Head of caudate nucleus (tissue), 42 donors: Measurements from ENCODE around the gene MIOS.
A peak's percentile ranks its signal among the peaks of the same experiment; 100 is the strongest.
"Not testable (repeated sequence)": the region's sequence is repeated elsewhere in the genome, so short reads cannot be mapped to it uniquely, and the experiment has no call there.

Source experiments
- DNase-seq, 42 donors: peaks; one replicate each; pipeline versions ENCODE4 v3.0.0 to v3.0.0-alpha.2; 2020 to 2021; ENCODE audit warnings: mixed read lengths in 7 of 42
- intact Hi-C: fragments of 100-400 bp; cut with DNase I; formaldehyde crosslinking; loops from one replicate; pipeline ENCODE4 v1.15.0; 2022

MIOS gene

GRCh38 chr7:7552199-7552598 lies 14.5 kb upstream of the MIOS start:
- DNase-seq: no peak
- intact Hi-C loops: no loop called here

DNA sequence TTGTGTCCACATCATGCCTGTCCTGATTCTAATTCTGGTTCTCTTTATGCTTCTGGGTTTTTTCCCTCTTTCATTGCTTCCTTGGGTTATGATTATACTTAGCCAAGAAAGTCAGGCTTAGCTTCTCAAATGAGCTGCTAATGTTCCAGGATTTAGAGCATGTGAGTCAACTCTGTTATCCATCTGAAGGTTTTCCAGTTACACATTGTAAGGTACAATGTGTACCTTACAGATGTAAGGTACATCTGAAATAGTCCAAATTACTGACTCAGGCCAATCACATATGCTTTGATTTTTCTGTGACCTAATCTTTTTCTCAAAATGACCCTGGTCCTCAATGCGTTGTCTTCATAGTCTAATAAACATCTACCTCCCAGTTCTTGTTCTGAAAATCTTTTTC lies 13.3 kb upstream of the MIOS start:
- intact Hi-C loops: no loop called here
- no peak for DNase-seq

DNA sequence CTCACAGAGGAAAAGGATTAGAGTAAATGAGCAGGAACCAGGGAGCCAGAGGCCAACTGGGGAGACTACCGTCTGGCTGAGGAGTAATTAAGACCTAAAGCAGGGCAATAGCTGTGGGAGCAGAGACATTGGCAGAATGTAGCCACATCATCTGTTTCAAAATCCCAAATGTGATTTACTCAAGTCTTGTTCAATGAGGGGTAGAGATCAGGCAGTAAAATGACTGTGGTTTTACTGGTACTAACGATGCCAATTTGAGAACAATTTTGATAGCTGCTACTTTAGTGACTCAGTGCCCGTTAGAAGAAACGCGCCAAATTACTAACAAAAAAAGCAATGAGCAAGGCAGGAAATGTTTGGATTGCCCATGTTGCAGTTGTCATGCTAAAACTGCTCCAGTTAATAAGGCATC lies 12.7 kb upstream of the MIOS start:
- no peak for DNase-seq
- intact Hi-C loops: no loop called here

DNA sequence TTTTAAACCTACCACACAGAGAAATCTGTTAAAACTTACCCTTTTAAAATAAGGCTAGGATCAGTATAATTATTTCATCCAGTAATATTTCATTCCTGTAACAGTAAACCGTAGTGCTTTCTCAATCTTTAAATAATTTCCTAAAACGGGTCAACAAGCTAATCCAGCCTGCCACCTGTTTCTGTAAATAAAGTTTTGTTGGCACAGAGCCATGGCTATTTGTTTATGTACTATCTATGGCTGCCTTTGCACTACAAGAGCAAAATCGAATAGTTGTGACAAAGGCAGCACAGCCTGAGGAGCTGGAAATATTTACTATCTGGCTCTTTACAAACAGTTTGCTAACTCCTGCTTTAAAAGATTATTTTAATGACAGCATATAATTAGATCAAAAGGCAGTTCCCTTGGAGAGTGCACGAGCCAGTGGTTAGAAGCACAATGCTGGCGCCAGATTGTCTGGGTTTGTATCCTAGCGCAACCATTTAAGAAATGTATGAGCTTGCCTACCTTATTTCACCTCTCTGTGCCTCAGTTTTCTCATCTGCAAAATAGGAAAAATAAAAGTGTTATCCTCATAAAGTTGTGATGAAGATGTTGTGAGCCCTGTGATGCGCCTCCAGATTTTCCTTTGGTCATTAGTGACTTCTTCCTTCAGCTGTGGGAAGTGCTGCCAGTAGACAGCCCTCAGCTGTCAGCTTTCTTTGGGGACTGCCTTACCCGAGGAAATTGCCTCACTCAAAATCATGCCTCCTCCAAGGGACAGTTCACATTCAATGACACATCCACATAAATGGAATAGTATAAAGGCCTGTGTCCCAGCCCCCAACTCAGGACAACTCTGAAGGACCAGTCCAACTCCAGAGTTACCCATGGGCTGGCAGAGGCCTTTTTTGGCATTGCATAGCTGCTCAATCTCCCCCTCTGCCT lies 11.8 kb upstream of the MIOS start:
- intact Hi-C loops: no loop called here
- DNase-seq: no peak

GRCh38 chr7:7556852-7557251 lies 9.8 kb upstream of the MIOS start:
- DNase-seq: no peak
- intact Hi-C loops: no loop called here

DNA sequence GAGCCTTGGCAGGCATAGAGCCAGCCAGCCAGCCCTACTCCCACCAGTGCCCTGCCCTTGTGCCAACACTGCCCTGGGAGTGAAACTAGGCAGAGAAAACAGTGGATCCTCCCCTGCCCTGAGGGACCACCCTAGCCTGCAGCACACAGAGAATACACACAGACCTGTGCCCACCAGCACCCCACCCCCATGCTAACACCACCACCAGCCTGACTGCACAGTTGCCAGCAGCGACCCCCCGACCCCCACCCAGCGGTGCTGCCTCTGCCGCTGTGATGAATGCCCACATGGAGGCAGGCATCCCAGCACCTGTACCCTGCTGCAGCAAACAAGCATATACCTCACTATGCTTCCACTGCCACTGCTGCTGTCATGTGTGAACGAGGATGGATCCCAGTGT lies 9.4 kb upstream of the MIOS start:
- DNase-seq: no peak
- intact Hi-C loops: no loop called here

DNA sequence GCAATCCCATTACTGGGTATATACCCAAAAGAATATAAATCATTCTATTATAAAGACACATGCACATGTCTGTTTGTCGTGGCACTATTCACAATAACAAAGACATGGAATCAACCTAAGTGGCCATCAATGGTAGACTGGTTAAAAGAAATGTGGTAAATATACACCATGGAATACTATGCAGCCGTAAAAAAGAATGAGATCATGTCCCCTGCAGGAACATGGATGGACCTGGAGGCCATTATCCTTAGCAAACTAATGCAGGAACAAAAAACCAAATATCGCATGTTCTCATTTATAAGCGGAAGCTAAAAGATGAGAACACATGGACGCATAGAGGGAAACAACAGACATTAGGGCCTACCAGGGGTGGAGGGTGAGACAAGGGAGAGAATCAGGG lies 5.1 kb upstream of the MIOS start:
- not testable (repeated sequence) for DNase-seq
- intact Hi-C loops: loop anchor here (10.0 kb wide), 1 partner anchor 377 kb away; the partner anchor contains the start of gene C1GALT1

GRCh38 chr7:7562736-7563135 lies 3.9 kb upstream of the MIOS start:
- DNase-seq: no peak
- intact Hi-C loops: loop anchor here (10.0 kb wide), 1 partner anchor 378 kb away; the partner anchor contains the start of gene C1GALT1

DNA sequence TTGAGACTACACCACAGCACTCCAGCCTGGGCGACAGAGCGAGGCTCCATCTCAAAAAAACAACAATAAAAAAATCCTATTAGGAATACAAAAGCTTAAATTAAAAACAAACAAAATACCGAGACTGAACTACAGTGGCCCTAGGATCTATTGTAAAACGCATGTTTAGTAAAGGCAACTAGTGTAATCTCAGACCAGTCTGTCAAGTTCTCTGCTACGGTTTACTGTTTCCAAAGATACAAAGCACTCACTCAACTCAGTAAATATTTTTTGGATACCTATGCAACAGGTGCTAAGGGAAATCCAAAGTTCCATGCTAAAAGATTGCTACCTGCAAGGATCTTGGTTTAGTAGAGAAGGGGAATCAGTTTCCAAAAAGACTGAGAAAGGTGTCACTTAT lies 3.4 kb upstream of the MIOS start:
- intact Hi-C loops: loop anchor here (10.0 kb wide), 1 partner anchor 378 kb away; the partner anchor contains the start of gene C1GALT1
- no peak for DNase-seq

- intact Hi-C loops: loop anchor here (10.0 kb wide), 1 partner anchor 379 kb away; the partner anchor contains the start of gene C1GALT1
Measured at GRCh38 chr7:7563813-7564212, 2.9 kb upstream of the MIOS start.

GRCh38 chr7:7564323-7564780 lies 2.3 kb upstream of the MIOS start:
- intact Hi-C loops: loop anchor here (10.0 kb wide), 1 partner anchor 380 kb away; the partner anchor contains the start of gene C1GALT1
- DNase-seq: no peak

More at GRCh38 chr7:7563813-7564212, 2.9 kb upstream of the MIOS start:
- DNase-seq: no peak

GRCh38 chr7:7565018-7565680 lies 1.5 kb upstream of the MIOS start:
- intact Hi-C loops: loop anchor here (10.0 kb wide), 1 partner anchor 380 kb away; the partner anchor contains the start of gene C1GALT1
- DNase-seq: no peak

- peak in 1 of 42 donors; percentile 19 for DNase-seq
- intact Hi-C loops: loop anchor here (10.0 kb wide), 1 partner anchor 381 kb away; the partner anchor contains the start of gene C1GALT1
Measured at GRCh38 chr7:7565746-7566650, 686 bp upstream of the MIOS start.

DNA sequence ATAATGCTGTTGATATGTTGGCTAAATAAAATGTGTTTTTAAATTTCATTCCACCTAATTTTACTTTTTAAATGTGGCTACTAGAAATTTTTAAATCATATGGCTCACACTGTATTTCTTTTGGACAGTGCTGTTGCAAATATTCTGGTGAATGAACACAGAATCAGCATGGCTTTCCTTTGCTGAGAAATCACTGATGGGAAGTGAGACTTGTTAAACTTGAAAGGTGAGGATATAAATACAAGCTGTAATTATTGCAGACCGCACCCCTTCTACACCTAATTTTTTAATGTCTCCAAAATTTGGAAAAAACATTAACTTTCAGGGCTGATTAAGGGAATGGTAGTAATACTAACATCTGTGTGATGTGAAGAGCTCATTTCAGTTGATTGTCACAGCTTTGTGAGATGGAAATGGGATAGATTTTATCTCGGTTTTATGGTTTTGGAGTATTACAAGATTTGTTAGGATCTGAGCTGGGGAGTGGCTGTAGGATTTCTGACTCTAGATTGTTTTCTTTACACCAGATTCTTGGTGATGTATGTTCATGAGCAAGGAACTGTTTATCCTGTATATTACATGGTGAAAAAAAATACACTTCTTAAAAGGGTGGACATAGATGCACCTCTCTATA lies 1.3 kb downstream of the MIOS start:
- DNase-seq: no peak
- intact Hi-C loops: loop anchor here (10.0 kb wide), 1 partner anchor 383 kb away; the partner anchor contains the start of gene C1GALT1

DNA sequence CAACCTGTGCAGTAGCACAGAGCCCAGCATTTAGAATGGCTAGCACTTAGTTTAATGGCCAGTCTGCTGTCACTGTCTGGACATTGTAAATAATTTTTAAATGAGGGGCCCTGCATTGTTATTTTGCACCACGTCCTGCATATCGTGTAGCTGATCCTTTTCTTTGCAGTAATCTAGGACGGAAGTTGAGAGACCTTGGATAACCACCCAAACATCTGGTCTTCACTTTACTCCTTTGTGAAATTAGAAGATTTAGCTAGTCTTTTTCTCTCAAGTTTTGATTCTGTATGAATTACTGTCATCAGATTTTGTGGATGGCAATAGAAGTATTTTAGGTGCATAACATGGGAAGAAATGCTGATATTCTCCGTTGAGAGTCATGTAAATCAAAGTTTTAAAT lies 1.9 kb downstream of the MIOS start:
- intact Hi-C loops: loop anchor here (10.0 kb wide), 1 partner anchor 384 kb away; the partner anchor contains the start of gene C1GALT1

DNA sequence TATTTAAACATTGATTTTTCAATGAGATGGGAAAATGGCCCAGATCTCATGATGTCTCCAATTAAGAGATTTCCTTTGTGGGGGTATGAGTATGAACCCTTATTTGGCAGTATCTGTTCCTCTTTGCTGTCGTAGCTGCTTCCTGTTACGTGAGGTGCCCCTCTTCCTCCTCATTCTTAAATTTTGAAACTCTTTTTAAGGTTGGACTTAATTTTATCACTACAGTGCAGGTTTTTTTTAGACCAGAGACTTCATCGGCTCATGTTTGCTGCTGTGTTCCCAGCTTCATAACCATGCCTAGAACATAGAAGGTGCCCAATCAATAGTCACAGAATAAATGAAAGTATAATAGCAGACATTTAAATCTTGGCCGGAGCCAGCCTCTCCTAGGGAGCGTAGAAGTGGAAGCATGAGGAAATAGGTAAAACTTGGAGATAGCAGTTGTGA lies 2.4 kb downstream of the MIOS start:
- intact Hi-C loops: loop anchor here (10.0 kb wide), 1 partner anchor 384 kb away; the partner anchor contains the start of gene C1GALT1
- peak in 1 of 42 donors; percentile 21 for DNase-seq

More for the DNA sequence above, 1.9 kb downstream of the MIOS start:
- DNase-seq: no peak

- intact Hi-C loops: loop anchor here (10.0 kb wide), 1 partner anchor 385 kb away; the partner anchor contains the start of gene C1GALT1
- no peak for DNase-seq
Measured at GRCh38 chr7:7569615-7570014, 2.9 kb downstream of the MIOS start.

DNA sequence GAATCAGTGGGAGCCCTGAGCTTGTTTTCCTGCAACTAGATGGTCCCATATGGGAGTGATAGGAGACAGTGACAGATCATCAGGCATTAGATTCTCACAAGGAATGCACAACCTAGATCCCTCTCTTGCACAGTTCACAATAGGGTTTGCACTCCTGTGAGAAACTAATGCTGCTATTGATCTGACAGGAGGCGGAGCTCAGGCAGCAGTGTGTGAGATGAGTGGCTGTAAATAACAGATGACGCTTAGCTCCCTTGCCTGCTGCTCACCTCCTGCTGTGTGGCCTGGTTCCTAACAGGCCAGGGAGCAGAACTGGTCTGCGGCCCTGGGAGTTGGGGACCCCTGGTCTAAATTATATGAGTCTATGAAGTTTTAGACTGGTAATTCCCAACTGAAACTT lies 3.9 kb downstream of the MIOS start:
- intact Hi-C loops: no loop called here
- DNase-seq: no peak
